Stimulated activated CD4-positive, alpha-beta T cell treated with anti-CD3 and anti-CD28 coated beads, Interleukin-4, amount 100 ng/mL, for 24 hours (primary cell): ENCODE results near the gene AKAP9.
"Not testable (repeated sequence)": the region's sequence is repeated elsewhere in the genome, so short reads cannot be mapped to it uniquely, and the experiment has no call there.

Source experiments
- DNase-seq: peaks from one replicate; pipeline ENCODE4 v3.0.0-alpha.2; 2020

The AKAP9 gene

GRCh38 chr7:92072708-92073107 is 132.0 kb downstream of the AKAP9 start:
- DNase-seq: no peak

GRCh38 chr7:92075455-92076158 is 134.9 kb downstream of the AKAP9 start:
- DNase-seq: no peak

GRCh38 chr7:92076509-92076908 is 135.8 kb downstream of the AKAP9 start:
- DNase-seq: no peak

- DNase-seq: not testable (repeated sequence)
Observed at GRCh38 chr7:92083922-92084321, 143.3 kb downstream of the AKAP9 start.

DNA sequence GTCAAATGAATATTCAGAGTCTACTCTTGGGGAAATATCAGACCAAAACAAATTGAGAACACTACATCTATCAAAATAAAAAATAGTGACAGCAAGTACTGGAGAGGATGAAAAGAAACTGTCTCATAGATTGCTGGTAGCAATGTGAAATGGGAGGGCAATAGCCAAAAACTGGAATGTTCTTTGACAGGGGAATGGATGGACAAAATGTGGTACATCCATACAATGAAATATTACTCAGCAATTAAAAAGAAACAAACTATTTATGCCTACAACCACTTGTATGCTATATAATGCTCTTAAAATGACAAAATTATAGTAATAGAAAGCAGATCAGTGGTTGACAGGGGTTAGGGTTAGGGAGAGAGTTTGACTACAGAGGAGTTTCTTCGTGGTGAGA is 147.6 kb downstream of the AKAP9 start:
- no peak for DNase-seq

DNA sequence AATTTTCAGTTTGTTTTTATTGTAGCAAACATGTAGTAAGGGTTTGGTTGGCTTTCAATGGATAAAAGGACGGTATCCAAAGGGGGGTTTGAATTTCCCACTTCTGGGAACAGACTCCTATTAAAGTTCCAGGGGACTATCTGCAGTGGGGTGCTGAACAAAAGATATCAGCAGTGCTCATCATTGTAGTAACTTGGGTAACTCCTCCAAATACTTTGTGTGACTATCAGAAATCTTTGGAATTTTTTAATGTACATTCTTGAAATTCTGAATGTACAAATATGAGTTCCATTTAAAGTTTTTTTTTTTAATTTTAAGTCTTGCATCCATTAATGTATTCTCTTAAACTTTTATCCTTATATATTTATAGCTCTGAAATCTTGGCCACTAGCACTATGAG is 151.5 kb downstream of the AKAP9 start:
- no peak for DNase-seq

DNA sequence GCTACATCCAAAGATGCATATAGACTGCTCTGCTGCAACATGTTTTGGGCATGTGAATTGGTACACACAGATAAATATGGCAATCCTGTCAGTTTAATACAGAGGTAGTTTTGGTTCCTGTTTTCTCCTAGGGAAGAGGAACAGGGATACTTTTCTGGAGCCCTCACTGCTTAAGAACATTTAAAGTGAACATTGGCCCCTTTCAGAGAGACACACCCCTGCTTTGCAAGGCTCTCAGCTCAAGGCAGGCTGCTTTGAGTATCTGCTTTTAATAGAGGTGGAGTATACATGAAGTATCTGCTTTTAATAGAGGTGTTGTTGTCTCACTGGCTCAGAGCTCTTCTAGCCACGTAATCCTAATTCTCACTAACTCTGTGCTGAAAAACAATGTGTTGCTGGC is 154.7 kb downstream of the AKAP9 start:
- no peak for DNase-seq

GRCh38 chr7:92100534-92100933 is 159.9 kb downstream of the AKAP9 start:
- DNase-seq: no peak

DNA sequence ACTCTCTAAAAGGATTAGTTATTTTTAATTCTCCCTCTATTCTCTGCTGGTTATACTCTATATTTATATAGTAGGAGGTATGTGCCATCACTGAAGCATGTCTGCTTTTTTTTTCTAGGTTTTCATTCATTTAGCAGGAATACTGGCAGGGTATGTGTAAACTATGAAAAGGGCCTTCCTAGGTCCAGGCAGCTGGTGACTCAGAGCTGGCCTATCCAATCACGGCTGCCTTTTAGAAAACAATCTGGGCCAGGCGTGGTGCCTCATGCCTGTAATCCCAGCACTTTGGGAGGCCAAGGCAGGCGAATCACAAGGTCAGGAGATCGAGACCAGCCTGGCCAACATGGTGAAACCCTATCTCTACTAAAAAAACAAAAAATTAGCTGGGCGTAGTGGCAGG is 162.2 kb downstream of the AKAP9 start:
- not testable (repeated sequence) for DNase-seq

DNA sequence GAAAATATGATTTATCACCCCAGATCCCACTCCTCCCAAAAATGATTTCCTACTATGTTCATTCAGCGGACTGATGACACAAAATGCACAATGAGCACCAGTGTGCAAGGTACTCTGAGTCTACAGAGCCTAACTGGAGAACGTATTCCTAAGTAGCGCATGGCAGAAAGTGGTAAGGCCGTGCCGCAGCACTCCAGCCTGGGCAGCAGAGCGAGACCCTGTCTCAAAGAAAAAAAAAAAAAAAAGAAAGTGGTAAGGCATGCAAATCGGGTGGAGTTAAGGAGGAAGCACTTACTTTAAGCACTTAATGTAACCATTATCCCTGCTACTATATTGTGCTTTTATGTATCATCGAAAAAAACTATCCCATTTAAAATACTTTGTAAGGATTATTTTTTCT is 168.2 kb downstream of the AKAP9 start:
- DNase-seq: no peak

DNA sequence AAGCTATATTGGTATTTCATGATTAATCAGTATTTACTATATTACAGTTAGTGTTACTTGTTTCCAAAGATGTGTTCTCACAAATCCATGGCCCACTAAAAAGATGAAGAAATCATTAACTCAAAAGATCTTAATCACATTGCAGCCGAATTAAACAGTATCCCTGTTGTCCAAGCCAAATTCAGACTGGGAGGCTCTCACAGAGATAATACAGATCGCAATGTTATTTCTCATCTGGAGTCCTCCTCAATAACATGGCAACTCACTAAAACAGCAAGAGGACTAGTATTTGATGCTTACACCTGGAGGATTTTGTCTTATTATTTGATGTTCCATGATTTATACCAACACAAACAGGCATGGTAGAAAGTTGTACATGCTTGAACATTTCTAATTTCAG is 170.2 kb downstream of the AKAP9 start:
- no peak for DNase-seq

- DNase-seq: no peak
Observed at GRCh38 chr7:92115821-92116220, 175.2 kb downstream of the AKAP9 start.

- no peak for DNase-seq
Observed at GRCh38 chr7:92116949-92117348, 176.3 kb downstream of the AKAP9 start.

GRCh38 chr7:92119213-92119759 is 178.6 kb downstream of the AKAP9 start:
- DNase-seq: no peak

- DNase-seq: no peak
Observed at GRCh38 chr7:92121681-92122080, 181.0 kb downstream of the AKAP9 start.

- DNase-seq: no peak
Observed at GRCh38 chr7:92131093-92131492, 190.4 kb downstream of the AKAP9 start.

- DNase-seq: no peak
Observed at GRCh38 chr7:92131764-92132330, 191.2 kb downstream of the AKAP9 start.

DNA sequence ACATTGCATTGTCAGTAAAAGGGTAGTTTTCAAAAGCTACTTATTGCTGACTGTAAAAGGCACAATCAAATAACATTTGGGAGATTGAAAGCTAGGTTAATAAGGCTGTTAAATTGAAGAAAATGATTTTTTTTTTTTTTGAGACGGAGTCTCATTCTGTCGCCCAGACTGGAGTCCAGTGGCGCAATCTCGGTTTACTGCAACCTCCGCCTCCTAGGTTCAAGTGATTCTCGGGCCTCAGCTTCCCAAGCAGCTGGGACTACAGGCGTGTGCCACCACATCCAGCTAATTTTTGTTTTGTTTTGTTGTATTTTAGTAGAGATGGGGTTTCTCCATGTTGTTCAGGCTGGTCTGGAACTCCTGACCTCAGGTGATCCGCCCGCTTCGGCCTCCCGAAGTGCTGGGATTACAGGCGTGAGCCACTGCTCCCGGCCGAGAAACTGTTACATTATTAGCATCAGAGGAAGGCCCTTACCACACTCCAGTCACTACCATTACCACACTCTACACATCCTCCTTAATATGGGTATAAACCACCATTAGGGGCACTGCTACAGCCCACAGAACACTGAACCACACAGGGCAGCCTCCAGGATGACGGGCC is 192.6 kb downstream of the AKAP9 start:
- no peak for DNase-seq

DNA sequence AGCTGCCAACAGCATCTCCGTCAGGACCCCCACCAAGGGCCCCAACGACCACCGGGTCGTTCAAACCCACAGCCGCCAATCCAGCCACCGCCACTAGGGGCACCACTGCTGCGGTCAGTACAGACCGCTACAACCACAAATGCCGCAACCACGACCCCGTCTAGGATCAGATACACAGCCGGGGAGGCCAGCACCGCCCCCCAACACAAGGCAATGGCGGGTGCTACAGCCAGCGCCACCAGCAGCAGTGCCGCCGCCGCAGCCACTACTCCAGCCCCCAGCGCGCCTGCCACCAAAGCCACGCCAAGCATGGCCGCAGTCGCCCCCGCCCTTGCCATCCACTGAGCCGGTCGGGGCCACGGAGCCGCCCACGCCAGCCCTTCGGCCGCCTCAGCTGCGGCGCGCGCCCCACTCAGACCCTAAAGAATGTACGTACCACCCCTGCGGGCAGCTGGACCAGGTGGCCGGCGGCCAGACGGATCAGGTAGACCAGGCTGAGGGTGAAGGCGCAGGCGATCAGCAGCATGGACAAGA is 193.1 kb downstream of the AKAP9 start:
- DNase-seq: peak; percentile 54

DNA sequence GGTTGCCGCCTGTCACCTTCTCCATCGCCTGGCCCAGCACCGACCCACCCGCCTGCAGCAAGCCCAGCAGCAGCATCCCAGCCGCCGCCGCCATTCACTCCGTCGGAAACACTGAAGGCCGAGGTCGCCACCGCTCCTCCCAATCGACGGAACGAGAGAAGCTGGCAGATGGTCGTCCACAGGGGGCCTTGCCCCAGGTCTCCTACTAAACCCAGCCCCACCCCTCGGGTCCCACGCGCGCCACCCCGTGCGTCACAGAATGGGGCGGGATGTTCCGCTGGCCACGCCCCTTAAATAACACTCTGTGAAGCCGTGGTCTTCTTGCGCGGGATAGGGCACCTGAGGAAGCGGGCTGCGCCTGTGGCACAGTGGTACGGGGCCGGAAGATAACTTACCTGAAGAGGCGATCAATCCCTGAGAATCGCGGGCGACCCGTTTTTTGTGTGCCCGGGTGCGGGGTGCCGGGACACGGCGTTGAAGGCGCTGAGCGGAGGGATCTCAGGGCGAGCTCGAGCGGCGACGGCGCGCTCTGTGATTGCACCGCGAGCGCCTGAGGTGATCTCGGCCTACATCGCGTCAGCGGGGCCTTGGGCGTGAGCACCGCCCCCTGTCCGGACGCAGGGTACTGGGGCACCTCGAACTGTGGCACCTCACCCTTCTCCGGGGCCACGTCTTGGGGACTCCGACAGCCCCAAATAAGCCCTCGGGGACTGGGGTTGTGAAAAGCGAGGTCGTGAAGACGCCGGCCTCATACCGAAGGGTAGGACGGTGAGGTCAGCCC is 193.8 kb downstream of the AKAP9 start, which contains the start of gene CYP51A1:
Gene CYP51A1, minus strand, starts transcription at position 207 of the 781 bp plus-strand sequence. Its CDS starts 113 bp downstream, at position 94.
- DNase-seq: peak; percentile 93

DNA sequence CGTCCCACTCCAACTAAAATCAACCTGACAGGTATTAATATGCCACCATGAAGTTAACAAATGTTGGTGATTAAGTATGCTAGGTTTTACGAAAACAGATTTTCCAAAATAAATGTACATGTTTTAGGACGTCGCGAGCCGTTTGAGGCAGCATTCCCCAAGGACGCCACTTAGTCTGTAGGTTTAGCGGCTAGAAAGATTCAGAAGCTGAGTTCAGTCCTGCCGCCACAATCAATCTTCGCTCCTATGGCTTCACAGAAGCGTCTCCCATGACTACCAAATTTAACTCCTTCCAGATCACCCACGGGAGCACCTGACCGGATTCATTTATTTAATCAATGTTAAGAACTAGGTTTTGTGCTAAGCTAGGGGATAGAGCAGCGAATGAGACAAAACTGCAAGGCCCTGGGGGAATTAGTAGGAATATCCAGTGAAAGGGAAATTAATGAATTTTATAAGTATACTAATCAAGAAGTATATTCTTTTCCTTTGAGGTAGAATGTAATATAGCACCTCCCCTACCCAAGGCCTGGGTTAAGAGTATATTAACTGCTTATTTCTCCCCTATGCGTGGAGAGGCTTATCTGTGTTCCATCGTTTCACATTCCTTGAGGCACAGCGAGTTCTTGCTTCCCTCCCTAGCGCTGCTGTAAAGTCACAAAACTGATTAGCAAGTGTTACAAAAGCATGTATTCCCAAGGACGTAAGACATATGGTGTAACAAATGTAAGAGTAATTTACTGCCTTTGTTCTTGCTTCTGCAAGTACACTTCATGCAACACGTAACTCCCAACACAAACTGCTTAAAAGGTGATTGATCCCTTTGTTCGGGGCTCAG is 194.6 kb downstream of the AKAP9 start:
- no peak for DNase-seq

DNA sequence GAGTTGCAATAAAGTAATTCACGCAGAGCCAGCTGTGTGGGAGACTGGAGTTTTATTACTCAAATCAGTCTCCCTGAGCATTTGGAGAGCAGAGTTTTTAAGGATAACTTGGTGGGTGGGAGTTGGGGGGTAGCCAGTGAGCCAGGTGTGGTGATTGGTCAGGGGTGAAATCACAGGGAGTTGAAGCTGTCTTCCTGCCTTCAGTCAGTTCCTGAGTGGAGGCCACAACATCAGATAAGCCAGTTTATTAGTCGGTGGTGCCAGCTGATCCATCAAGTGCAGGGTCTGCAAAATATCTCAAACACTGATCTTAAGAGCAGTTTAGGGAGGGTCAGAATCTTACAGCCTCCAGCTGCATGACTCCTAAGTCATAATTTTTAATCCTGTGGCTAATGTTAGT is 196.9 kb downstream of the AKAP9 start:
- no peak for DNase-seq
